Upper lobe of right lung (tissue), 1 donor: Measurements from ENCODE around the gene QPRT. TPM values are rescaled to one million over a fixed set of nuclear protein-coding genes. Genes with fewer than 3 reads are reported as not detected.
"Not testable (repeated sequence)": the region's sequence is repeated elsewhere in the genome, so short reads cannot be mapped to it uniquely, and the experiment has no call there.

Source experiments
- ATAC-seq: fragments of 200-7000 bp; cut with Tn5 transposase; one replicate; pipeline ENCODE4 v1.9.1; 2020; ENCODE audit warnings: mild to moderate bottlenecking, moderate library complexity
- DNase-seq: peaks from one replicate; pipeline ENCODE4 v3.0.0-alpha.2; 2020
- H3K27ac ChIP-seq: fragments of 200-600 bp; one replicate; pipeline ENCODE4 v1.8.0; 2022
- H3K27me3 ChIP-seq: fragments of 200-600 bp; one replicate; pipeline ENCODE4 v1.8.0; 2022; ENCODE audit warnings: mild to moderate bottlenecking
- H3K36me3 ChIP-seq: fragments of 200-600 bp; one replicate; pipeline ENCODE4 v1.8.0; 2022
- H3K4me1 ChIP-seq: fragments of 200-600 bp; one replicate; pipeline ENCODE4 v1.8.0; 2022
- H3K4me3 ChIP-seq: fragments of 200-600 bp; one replicate; pipeline ENCODE4 v1.8.0; 2022; ENCODE audit warnings: mild to moderate bottlenecking
- H3K9me3 ChIP-seq: fragments of 200-600 bp; one replicate; pipeline ENCODE4 v1.8.0; 2022
- intact Hi-C: fragments of 100-400 bp; cut with DNase I; formaldehyde crosslinking; loops from one replicate; pipeline ENCODE4 v1.11.0; 2022
- total RNA-seq: library from RNA; stranded (reverse); fragmentation: NEBNext Ultra II Directional; extraction: Animal tissue kit (Norgen Biotek cat#: 25700); gene quantifications from one replicate; pipeline ENCODE4 v1.2.1, GENCODE V29; 2021
- TF ChIP-seq, protein P1 (sequence below): fragments of 200-600 bp; IDR thresholded peaks from one replicate; pipeline ENCODE4 v1.8.0; 2022; ENCODE audit warnings: antibody characterized with exemption
- donor health status: DM: no; HTN: yes; CAD: no; lungs with severe emphysema.

The QPRT gene
- total RNA-seq, 1 donor from 2014 or later = 15.0 TPM

DNA sequence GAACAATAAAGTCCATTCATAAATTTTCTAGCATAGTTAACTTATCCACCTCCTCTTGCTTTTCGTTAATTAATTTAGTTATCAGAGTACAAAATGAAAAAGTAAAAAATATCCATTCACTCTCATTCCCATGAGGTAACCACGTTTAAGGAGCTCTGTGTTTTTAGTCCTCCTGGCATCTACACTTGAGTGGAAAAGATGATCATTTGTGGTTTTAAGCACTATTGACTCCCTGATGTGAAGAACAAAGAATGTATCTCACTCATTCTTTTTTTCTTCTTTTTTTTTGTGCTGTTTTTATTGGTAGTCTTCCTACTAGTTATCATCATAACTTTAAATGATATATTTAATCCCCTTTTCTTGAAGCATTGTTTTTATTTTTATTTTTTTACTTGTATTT is 26.1 kb downstream of the QPRT start:
- no peak for ATAC-seq
- no peaks in the 10 kb centered on the region for H3K9me3 ChIP-seq
- H3K36me3 ChIP-seq = no peaks in the 10 kb centered on the region
- no peaks in the 10 kb centered on the region for H3K27me3 ChIP-seq
- intact Hi-C loops = no loop called here
- TF ChIP-seq, protein P1, sequence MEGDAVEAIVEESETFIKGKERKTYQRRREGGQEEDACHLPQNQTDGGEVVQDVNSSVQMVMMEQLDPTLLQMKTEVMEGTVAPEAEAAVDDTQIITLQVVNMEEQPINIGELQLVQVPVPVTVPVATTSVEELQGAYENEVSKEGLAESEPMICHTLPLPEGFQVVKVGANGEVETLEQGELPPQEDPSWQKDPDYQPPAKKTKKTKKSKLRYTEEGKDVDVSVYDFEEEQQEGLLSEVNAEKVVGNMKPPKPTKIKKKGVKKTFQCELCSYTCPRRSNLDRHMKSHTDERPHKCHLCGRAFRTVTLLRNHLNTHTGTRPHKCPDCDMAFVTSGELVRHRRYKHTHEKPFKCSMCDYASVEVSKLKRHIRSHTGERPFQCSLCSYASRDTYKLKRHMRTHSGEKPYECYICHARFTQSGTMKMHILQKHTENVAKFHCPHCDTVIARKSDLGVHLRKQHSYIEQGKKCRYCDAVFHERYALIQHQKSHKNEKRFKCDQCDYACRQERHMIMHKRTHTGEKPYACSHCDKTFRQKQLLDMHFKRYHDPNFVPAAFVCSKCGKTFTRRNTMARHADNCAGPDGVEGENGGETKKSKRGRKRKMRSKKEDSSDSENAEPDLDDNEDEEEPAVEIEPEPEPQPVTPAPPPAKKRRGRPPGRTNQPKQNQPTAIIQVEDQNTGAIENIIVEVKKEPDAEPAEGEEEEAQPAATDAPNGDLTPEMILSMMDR = no peak
- H3K4me1 ChIP-seq = no peaks in the 10 kb centered on the region
- no peak overlapping the region for H3K4me3 ChIP-seq
- no peak overlapping the region for H3K27ac ChIP-seq
- no peak for DNase-seq

DNA sequence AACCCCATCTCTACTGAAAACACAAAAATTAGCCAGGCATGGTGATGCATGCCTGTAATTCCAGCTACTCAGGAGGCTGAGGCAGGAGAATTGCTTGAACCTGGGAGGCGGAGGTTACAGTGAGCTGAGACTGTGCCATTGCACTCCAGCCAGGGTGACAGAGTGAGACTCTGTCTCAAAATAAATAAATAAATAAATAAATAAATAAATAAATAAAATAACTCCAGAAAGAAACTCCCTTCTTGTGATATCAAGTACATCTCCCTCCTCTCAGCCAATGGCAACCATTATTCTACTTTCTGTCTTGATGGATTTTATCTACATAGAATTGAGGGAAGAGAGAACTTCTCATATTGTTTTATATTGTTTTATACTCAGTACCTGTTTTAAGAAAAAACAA is 28.2 kb downstream of the QPRT start:
- H3K27ac ChIP-seq, intact Hi-C loops, H3K4me1 ChIP-seq, DNase-seq, H3K9me3 ChIP-seq, ATAC-seq, H3K4me3 ChIP-seq, H3K36me3 ChIP-seq, H3K27me3 ChIP-seq: not testable (repeated sequence)

DNA sequence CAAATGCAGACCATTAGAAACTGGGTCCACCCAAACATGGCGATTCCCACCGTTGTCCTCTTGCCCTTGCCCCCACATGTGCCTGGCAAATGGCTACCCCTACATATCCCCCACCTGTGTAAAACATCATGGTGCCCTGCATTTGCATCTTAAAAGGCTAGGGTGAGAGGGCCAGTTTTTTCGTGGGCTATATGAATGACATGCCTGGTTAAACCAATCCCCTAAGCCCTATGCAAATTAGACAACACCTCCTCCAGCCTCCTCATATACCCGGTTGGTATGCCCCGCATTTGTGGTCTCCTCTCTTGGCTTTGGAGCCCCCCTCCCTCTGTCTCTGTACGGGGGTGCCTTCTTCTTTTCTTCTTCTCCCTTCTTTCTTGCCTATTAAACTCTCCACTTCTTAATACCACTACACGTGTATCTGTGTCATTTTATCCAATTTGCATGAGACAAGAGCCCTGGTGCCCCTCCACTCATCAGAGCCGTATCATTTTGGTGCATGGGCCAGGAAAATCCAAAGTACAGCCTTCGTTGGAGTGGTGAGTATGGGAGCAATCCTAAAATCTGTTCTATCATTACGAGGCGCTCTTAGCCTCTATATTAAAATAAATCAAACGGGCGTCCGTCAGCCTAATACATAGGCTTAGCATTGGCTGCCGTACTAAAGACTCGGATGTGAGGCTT is 30.1 kb downstream of the QPRT start:
- ATAC-seq (no peak), DNase-seq (peak; percentile 21)
- TF ChIP-seq, protein P1 = no peak
- Histone ChIP-seq H3K4me1 (no peaks in the 10 kb centered on the region), H3K4me3 (no peak overlapping the region), H3K9me3 (no peaks in the 10 kb centered on the region), H3K36me3 (no peaks in the 10 kb centered on the region), H3K27me3 (no peaks in the 10 kb centered on the region), H3K27ac (no peak overlapping the region)
- intact Hi-C loops = no loop called here

DNA sequence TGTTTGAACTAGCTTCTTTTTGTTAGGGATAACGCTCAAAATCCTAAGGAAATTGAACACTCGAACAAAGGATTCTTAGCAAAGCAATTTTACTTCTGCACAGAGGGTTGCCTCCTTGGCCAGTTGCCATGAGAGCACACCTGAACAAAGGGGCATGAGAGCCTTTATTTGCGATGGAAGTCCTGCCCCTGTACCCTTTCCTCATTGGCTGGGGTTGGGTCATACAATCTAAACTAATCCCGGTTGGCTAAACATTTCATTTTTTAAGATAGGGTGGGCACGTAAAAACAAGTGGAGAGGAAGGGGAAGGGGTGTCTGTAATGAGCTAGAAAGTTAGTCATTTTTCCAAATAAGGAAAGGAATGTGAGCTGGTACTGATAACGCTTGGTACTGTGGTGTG is 30.7 kb downstream of the QPRT start:
- ATAC-seq, H3K4me3 ChIP-seq, intact Hi-C loops, DNase-seq, H3K4me1 ChIP-seq, H3K9me3 ChIP-seq, H3K27ac ChIP-seq, H3K36me3 ChIP-seq, H3K27me3 ChIP-seq: not testable (repeated sequence)

DNA sequence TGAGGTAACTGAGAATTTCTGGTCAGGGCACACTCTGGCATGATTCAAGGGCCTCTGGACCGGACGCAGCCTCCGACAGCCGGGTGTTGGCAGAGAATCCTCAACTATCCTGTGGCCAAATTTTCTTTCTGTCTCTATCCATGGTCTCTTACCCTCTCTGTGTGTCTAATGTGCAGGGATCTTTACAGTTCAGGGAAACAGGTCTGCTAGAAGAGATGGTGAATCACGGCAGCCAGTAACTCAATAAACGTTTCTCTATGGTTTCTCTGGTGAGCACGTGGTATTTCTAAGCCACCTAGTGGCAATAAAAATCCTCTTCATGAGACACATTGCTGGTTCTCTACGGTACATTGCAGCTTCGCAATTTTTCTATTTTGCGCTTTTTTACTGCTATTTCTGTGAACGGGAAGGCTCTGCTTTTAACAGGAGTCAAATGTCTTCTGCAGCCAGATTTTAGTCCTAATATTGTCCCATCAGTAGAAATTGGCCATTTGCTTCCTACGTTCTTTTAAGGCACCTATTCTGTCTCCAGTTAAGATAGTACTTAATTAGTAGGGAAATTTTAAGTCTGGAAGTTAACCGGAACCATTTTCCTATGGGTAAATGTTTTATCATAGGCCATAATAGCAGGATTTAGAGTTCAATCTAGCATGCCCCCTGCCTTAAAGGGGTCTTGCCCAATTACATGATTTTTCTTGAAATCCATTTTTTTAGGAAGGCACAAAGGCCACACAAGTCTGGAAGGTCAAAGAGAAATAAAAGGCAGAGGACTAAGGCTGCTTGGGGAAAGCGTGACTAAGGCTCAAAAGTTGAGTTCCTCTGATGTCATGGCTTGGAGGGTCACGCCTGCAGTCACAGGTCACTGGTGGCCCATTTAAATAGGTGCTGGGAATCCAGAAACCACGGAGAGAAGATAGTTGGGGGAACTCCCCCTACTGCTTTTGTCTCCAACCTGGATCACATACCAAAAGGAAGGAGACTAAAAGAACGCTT is 31.5 kb downstream of the QPRT start:
- intact Hi-C loops = no loop called here
- no peaks in the 10 kb centered on the region for H3K9me3 ChIP-seq
- DNase-seq (peak; percentile 16), ATAC-seq (peak; percentile 90)
- no peaks in the 10 kb centered on the region for H3K27me3 ChIP-seq
- no peak overlapping the region for H3K27ac ChIP-seq
- H3K4me1 ChIP-seq = no peaks in the 10 kb centered on the region
- H3K36me3 ChIP-seq = no peaks in the 10 kb centered on the region
- TF ChIP-seq, protein P1 = peak; percentile 70
- no peak overlapping the region for H3K4me3 ChIP-seq

DNA sequence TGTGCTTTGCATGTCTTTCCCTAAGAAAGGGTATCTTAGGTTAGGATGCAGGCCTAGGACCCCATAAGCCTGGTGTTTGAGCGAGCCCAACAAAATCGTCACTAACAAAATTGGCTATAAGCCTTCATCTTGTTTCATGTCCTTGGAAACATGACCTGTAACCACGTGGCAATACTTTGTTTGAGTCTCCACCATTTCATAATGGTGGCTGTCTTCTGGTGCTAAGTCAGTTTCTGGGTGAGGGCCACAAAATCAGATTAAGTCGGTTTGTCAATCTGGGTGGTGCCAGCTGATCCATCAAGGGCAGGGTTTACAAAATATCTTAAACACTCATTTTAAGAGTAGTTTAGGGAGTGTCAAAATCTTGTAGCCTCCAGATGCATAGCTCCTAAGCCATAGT is 33.8 kb downstream of the QPRT start:
- H3K4me1 ChIP-seq = no peaks in the 10 kb centered on the region
- no peaks in the 10 kb centered on the region for H3K36me3 ChIP-seq
- no peaks in the 10 kb centered on the region for H3K27me3 ChIP-seq
- ATAC-seq (no peak), DNase-seq (no peak)
- H3K27ac ChIP-seq = no peak overlapping the region
- H3K4me3 ChIP-seq = no peak overlapping the region
- intact Hi-C loops = no loop called here
- TF ChIP-seq, protein P1 = no peak
- no peaks in the 10 kb centered on the region for H3K9me3 ChIP-seq
